Germinal center (tissue), 1 donor: ENCODE results near the gene MILR1.
"Not testable (repeated sequence)": the region's sequence is repeated elsewhere in the genome, so short reads cannot be mapped to it uniquely, and the experiment has no call there.

Experiments used
- DNase-seq: peaks from one replicate; pipeline ENCODE4 v3.0.0; 2012; ENCODE audit warnings: mixed read lengths, low spot score

Gene MILR1

DNA sequence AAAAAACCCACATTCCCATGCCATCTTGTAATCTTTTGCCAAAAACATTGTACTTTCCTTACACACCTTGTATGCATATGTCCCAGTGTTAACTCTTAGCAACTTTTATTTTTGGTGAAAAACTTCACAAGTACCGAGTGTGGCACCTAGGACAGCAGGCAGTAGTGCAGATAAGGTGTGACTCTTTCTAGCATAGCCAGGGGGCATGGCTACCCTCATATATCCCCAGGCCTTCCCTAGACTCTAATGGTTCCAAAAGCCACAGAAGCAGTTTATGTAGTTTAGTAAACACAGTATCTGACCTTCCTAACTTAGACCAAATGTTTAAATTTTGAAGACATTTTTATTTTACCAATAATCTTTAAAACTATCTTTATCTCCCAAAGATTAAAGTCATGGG lies 20.5 kb upstream of the MILR1 start:
- DNase-seq: no peak

DNA sequence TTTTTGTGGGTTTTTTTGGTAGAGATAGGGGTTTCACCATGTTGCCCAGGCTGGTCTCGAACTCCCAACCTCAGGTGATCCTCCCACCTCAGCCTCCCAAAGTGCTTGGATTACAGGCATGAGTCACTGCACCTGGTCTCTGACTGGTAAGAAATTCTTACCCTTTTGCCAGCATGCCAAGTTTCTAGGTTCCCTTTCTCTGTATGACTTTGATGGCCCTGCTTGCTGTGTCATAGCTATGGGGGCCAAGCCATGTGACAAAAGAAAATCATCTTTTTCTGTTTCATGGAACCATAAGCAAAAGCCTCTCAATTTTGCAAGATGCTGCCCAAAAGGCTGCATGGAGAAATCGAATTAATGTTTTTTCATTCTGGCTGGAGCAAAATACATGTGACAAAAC lies 18.9 kb upstream of the MILR1 start:
- not testable (repeated sequence) for DNase-seq

DNA sequence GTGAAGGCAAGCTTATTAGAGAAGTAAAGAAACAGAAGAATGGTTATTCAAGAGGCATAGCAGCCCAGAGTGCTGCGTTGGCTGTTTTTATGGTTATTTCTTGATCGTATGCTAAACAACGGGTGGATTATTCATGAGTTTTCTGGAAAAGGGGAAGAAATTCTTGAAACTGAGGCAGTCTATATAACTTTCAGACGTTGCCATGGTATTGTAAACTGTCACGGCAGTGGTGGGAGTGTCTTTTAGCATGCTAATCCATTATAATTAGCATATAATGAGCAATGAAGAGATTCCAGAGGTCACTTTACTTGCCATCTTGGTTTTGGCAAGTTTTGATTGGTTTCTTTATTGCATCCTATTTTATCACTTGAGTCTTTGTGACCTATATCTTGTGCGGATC lies 17.4 kb upstream of the MILR1 start:
- DNase-seq: no peak

- DNase-seq: no peak
These were observed 10.9 kb upstream of the MILR1 start for GRCh38 chr17:64437944-64438525.

GRCh38 chr17:64439521-64439920 lies 9.4 kb upstream of the MILR1 start:
- not testable (repeated sequence) for DNase-seq

GRCh38 chr17:64439956-64440355 lies 9.0 kb upstream of the MILR1 start:
- no peak for DNase-seq

DNA sequence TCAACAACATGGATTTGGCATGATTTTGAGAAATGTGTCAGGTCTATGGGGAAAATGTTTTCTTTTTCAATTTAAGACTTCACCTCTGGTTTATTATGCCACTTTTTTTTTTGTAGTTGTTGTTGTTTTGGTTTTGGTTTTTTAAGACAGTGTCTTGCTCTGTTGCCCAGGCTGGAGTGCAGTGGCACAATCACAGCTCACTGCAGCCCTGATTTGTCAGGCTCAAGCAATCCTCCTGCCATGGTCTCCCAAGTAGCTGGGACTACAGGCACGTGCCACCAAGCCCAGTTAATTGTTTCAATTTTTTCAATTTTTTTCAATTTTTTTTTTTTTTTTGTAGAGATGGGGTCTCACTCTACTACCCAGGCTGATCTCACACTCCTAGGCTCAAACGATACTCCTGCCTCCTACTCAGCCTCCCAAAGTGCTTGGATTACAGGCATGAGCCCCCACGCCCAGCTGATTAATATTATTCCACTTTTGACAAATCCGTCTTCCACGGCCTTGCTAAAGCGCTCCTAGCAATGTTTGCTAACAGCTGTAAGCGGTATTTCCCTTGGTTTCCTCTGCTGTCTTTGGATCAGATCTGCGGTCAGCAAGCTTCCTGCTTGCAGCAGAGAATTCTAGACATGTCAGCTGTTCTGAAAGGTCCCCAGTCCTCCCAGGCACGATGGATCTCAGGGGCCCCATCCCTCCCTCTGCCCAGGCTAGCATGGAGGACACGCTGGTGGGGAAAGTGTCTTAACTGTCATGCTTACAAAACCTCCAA lies 7.0 kb upstream of the MILR1 start:
- no peak for DNase-seq

DNA sequence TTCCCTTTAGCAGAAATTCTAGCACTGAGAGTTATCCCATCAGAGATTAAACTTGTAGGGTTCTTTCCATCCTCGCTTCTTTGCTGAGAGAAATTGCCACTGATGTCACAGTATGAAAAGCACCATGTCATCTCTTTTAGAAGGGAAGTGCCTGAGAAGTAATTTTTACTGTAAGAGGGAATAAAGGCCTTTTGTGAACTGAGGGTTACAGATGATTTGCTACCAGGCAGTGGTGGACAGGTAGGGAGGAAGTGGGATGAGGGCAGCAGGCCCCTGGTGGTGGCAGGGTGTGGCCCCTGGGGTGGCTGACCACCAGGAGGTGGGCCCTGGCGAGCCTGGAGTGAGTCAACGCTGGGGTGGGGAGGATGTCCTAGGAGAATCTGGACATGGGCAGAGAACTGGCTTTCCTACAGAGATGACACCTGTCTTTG lies 6.4 kb upstream of the MILR1 start:
- DNase-seq: no peak

DNA sequence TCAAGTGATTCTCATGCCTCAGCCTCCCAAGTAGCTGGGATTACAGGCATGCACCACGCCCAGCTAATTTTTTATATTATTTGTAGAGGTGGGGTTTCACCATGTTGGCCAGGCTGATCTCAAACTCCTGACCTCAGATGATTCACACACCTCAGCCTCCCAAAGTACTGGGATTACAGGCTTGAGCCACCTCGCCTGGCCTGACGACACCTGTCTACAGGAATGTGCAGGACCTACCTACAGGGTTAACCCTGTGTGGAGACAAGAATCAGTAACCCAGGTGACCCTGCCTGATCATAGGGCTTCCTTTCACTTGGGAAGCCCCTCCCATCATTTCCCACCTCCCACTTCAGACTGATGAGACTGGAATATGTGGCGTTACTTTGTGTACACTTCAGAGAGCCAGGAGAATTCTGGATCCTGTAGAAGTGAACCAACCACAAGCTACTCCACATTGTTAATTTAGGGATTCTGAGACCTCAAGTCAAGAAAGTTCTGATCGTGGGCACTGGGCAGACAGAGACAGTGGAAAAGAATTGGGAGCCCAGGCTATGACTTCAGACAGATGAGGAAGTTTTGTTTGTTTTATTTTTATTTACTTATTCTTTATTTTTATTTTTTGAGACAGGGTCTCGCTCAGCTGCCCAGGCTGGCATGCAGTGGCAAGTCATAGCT lies 5.7 kb upstream of the MILR1 start:
- no peak for DNase-seq

GRCh38 chr17:64447526-64447925 lies 1.4 kb upstream of the MILR1 start:
- no peak for DNase-seq

DNA sequence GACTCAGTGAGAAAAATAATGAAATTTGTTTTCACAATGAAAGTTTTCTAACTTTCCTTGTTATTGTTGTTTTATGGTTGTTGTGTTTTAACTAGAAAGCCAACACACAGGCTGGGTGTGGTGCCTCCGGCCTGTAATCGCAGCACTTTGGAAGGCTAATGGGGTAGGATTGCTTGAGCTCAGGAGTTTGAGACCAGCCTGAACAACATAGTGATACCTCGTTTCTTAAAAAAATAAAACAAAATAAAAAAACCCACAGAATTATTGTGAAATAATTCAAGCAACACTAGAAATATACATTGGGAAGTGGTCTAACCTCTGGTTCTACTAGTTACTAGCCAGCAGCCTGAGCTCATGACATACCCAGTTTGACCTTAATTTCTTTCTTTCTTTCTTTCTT lies 630 bp downstream of the MILR1 start:
- DNase-seq: no peak

- peak; percentile 62 for DNase-seq
These were observed 7.3 kb downstream of the MILR1 start for GRCh38 chr17:64455993-64456885.

DNA sequence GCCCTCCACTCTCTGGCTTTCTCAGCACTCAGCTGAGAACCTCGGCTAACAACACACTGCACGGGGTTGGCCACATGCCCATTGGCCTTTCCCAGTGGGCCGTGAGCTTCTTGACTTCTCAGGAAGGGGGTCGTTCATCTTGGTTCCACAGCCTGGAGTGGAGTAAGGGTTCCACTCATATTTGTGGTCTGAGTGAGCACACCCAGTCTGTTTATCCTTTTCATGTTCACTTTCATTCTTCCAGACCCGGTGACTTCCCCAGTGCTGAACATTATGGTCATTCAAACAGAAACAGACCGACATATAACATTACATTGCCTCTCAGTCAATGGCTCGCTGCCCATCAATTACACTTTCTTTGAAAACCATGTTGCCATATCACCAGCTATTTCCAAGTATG lies 8.2 kb downstream of the MILR1 start:
- DNase-seq: no peak

- no peak for DNase-seq
These were observed 9.8 kb downstream of the MILR1 start for GRCh38 chr17:64458756-64459155.

DNA sequence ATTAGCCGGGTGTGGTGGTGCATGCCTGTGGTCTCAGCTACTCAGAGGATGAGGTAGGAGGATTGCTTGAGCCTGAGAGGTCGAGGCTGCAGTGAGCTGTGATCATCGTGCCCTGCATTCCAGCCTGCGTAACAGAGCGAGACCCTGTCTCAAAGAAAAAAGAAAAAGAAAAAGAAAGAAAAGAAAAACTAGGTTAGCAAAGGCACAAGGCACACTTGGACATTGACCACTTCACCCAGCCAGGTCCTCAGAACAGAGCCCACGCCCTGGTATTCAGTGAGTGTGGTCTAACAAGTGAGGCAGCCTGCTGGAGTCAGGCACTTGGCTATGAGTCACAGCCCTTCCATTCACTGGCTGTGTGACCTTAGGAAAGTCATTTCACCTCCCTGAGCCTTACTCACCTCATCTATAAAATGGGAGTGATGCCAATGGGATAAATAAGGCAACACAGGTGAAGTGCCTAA lies 10.4 kb downstream of the MILR1 start:
- no peak for DNase-seq

DNA sequence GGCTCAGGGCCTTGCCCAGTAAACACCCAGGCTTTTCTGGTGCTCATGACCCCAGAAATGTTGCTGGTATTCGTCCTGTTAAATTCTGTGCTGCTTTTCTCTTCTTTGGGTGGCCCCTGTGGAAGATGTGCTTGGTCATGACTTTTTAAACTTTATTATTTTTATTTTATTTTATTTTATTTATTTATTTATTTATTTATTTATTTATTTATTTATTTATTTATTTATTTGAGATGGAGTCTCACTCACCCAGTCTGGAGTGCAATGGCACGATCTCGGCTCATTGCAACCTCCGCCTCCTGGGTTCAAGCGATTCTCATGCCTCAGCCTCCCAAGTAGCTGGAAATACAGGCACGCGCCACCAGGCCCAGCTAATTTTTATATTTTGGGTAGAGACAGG lies 10.9 kb downstream of the MILR1 start:
- DNase-seq: not testable (repeated sequence)

DNA sequence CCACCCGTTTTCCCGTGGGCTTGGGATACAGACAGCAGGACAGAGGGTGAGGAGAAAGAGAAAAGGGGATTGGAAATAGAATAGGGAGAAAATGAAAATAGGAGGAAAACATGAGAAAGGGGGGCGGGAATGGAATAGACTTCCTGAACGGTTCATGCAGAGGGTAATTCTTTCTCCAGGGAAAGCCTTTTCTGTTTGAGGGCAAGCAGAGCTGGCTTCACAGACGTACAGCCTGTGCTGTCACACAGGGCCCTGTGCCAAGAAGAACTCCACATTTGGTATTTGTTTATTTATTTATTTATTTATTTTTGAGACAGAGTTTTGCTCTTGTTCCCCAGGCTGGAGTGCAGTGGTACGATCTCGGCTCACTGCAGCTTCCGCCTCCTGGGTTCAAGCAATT lies 12.0 kb downstream of the MILR1 start:
- no peak for DNase-seq

- DNase-seq: no peak
These were observed 12.9 kb downstream of the MILR1 start for GRCh38 chr17:64461788-64462187.

DNA sequence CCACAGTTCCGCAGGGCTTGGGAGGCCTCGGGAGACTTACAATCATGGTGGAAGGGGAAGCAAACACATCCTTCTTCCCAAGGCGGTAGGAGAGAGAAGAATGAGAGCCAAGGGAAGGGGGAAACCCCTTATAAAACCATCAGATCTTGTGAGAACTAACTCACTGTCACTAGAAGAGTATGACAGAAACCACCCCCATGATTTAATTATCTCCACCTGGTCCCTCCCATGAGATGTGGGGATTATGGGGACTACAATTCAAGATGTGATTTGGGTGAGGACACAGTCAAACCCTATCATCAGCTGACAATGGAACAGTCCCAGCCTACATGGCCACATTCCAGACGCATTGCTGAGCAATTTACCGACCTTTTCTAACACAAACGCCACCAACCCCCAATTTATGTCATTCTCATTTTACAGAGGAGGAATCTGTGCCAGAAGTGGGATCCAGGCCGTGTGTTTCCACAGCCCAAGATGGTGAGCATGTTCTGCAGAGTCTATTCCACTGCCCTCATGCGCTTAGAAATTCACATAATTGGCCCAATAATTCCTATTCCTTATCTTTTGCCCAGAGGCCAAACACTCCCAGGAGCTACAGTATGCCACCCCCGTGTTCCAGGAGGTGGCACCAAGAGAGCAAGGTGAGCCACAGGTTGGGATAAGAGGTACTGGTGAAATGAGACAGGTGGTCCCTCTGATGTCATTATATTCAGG lies 17.3 kb downstream of the MILR1 start:
- no peak for DNase-seq

- DNase-seq: not testable (repeated sequence)
These were observed 17.9 kb downstream of the MILR1 start for GRCh38 chr17:64466834-64467233.

- DNase-seq: no peak
These were observed 21.7 kb downstream of the MILR1 start for GRCh38 chr17:64470625-64471024.

- DNase-seq: no peak
These were observed 22.5 kb downstream of the MILR1 start for GRCh38 chr17:64471440-64471839.
